Measurements from ENCODE around the gene MVB12B.

The MVB12B gene

DNA sequence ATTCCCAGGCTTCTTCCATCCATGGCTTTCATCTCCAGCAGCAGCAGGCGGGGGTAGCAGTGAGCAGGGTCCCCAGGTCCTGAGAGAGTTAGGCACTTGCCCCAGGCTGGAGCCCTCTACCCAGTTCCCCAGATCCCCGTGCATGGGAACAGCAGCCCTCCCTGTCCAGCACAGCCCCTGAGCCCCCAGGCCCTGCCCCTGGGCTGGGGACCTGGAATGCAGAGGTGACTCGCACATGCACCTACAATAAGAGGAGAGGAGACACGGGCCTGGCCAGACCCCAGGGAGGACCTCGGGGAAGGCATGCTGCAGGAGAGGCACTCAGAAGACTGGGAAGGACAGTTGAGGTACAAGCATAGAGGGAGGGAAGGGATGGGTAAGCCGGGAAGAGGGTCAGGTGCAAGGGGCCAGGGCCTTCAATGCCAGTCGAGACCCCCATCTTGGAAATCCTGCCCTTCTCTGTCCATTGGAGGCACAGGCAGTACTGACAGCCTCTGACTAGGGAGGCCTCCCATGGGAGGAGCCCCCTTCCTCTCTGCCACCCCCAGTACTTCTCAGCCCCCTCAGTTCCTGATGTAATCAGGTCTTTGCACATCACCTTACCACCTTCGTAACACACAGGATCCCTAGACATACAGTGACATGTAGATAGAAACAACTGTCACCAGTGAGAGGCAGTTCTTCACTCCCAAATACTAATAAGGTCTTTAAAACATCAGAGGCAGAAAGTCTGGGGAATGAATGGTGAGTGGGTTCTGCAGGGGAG lies 151.8 kb downstream of the MVB12B start:
- Histone ChIP-seq H3K27ac (ENCODE audit: poor library complexity, severe bottlenecking) (no peak overlapping the region), H3K36me3 (ENCODE audit: low read depth) (no peaks in the 10 kb centered on the region), H3K4me3 (ENCODE audit: severe bottlenecking) (no peak overlapping the region), H3K4me1 (ENCODE audit: insufficient read depth, poor library complexity, severe bottlenecking) (peaks cover 9% of the 10 kb centered on the region), H3K27me3 (ENCODE audit: insufficient read depth, poor library complexity, severe bottlenecking) (no peaks in the 10 kb centered on the region), H3K9me3 (ENCODE audit: severe bottlenecking) (no peaks in the 10 kb centered on the region)
- ATAC-seq (ENCODE audit: low read depth) (no peak), DNase-seq (ENCODE audit: low spot score) (no peak)
- TF ChIP-seq, protein P1, sequence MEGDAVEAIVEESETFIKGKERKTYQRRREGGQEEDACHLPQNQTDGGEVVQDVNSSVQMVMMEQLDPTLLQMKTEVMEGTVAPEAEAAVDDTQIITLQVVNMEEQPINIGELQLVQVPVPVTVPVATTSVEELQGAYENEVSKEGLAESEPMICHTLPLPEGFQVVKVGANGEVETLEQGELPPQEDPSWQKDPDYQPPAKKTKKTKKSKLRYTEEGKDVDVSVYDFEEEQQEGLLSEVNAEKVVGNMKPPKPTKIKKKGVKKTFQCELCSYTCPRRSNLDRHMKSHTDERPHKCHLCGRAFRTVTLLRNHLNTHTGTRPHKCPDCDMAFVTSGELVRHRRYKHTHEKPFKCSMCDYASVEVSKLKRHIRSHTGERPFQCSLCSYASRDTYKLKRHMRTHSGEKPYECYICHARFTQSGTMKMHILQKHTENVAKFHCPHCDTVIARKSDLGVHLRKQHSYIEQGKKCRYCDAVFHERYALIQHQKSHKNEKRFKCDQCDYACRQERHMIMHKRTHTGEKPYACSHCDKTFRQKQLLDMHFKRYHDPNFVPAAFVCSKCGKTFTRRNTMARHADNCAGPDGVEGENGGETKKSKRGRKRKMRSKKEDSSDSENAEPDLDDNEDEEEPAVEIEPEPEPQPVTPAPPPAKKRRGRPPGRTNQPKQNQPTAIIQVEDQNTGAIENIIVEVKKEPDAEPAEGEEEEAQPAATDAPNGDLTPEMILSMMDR (IDR thresholded peaks at IDR 0.05; ENCODE audit: poor library complexity, severe bottlenecking) = no peak

DNA sequence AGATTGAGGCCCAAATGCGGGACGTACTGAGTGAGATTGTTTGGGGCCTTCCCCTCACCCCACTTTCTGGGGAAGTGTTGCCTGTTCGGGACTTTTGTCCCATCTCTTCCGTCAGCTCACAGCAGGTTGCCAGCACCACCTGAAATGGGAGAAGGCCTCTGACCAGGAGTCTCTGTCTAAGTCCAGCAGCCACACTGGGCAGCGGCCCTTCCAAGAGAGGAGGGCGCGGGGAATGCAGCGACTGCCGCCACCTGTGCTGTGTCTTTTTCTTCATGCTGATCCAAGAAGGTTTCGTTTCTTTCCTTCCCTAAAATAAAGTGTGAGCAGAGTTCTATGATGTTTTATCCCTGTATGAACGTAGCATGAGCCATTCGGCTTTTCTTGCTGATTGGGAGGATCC lies 152.9 kb downstream of the MVB12B start:
- Histone ChIP-seq H3K27me3 (ENCODE audit: insufficient read depth, poor library complexity, severe bottlenecking) (no peaks in the 10 kb centered on the region), H3K9me3 (ENCODE audit: severe bottlenecking) (no peaks in the 10 kb centered on the region), H3K36me3 (ENCODE audit: low read depth) (no peaks in the 10 kb centered on the region), H3K4me3 (ENCODE audit: severe bottlenecking) (no peak overlapping the region), H3K4me1 (ENCODE audit: insufficient read depth, poor library complexity, severe bottlenecking) (peaks cover 2% of the 10 kb centered on the region), H3K27ac (ENCODE audit: poor library complexity, severe bottlenecking) (no peak overlapping the region)
- DNase-seq (ENCODE audit: low spot score) (no peak), ATAC-seq (ENCODE audit: low read depth) (no peak)
- TF ChIP-seq, protein P1 (IDR thresholded peaks at IDR 0.05; ENCODE audit: poor library complexity, severe bottlenecking) = no peak

DNA sequence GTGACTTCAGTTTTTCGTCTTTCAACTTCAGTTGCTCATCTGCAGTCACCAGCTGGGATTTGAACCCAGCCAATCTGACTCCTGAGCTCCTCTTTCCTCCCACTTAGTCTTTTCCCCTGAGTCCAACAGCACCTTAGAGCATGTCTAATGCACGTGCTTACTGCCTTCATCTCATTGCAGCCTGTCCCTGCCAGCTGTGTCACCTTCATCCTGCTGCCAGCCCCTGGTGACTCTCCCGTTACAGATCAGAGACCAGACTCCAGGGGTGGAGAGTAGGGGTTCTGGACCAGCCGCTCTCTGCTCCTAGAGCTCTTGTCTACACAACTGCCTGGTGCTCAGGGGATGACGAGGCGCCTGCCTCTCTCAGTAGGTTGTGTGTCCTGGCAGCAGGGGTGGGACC lies 154.2 kb downstream of the MVB12B start:
- DNase-seq (ENCODE audit: low spot score) = no peak
- ATAC-seq (ENCODE audit: low read depth) = no peak
- Histone ChIP-seq H3K36me3 (ENCODE audit: low read depth) (no peaks in the 10 kb centered on the region), H3K4me3 (ENCODE audit: severe bottlenecking) (no peak overlapping the region), H3K4me1 (ENCODE audit: insufficient read depth, poor library complexity, severe bottlenecking) (no peaks in the 10 kb centered on the region), H3K27ac (ENCODE audit: poor library complexity, severe bottlenecking) (no peak overlapping the region), H3K27me3 (ENCODE audit: insufficient read depth, poor library complexity, severe bottlenecking) (no peaks in the 10 kb centered on the region), H3K9me3 (ENCODE audit: severe bottlenecking) (no peaks in the 10 kb centered on the region)
- TF ChIP-seq, protein P1 (IDR thresholded peaks at IDR 0.05; ENCODE audit: poor library complexity, severe bottlenecking) = no peak

DNA sequence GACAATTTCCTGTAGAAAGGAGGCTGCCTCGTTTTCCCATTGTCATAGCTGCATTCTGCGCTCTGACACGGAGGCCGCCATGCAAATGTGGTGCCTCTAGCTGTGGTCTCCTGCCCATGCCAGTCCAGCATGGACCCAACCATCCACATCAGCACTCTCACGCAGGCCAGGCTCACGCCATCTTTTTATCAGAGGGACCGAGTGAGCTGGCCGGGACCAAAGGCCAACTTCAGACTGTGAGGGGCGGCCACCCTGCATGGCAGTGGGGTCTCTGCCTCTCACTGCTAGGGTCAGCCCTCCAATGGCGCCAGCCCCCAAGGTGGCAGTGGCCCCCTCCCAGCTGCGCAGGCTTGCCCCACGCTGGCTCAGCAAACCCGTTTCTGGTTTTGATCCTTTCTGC lies 155.2 kb downstream of the MVB12B start:
- DNase-seq (ENCODE audit: low spot score) (no peak), ATAC-seq (ENCODE audit: low read depth) (no peak)
- Histone ChIP-seq H3K9me3 (ENCODE audit: severe bottlenecking) (no peaks in the 10 kb centered on the region), H3K4me1 (ENCODE audit: insufficient read depth, poor library complexity, severe bottlenecking) (no peaks in the 10 kb centered on the region), H3K27ac (ENCODE audit: poor library complexity, severe bottlenecking) (no peak overlapping the region), H3K27me3 (ENCODE audit: insufficient read depth, poor library complexity, severe bottlenecking) (no peaks in the 10 kb centered on the region), H3K36me3 (ENCODE audit: low read depth) (no peaks in the 10 kb centered on the region), H3K4me3 (ENCODE audit: severe bottlenecking) (no peak overlapping the region)
- TF ChIP-seq, protein P1 (IDR thresholded peaks at IDR 0.05; ENCODE audit: poor library complexity, severe bottlenecking) = no peak

DNA sequence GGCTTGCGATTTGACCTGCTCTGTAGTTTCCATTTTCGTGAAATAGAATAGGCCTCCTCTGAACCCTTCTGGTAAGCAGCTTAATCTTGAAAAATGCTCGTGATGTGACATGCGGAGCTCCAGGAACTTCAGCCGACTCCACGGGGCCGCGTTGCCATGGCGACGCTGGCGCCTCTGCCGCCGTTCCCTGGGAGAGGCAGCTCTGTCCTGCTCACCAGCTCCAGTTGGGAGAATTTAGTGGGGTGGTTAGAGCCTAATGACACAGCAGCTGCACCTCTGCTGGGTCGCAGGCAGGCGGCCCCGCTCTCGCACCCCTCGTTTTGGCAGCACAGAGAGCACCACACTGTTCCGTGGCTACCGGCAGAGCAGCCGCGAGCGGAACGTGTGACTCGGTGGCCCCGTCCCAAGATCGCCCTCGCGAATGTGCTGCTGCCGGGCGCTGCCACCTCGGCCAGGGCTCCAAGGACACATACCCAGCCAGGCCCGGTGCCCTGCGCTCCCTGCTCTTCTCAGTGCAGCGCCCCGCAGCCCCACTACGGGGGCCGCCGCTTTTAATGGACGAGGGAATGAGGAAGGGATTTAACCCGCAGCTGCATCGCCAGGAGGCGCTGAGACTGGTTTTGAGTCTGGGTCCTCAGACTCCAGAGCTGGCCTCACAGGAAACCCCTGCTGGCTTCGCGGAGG lies 155.9 kb downstream of the MVB12B start:
- no peaks in the 10 kb centered on the region for H3K36me3 ChIP-seq (ENCODE audit: low read depth)
- no peak overlapping the region for H3K4me3 ChIP-seq (ENCODE audit: severe bottlenecking)
- H3K27me3 ChIP-seq (ENCODE audit: insufficient read depth, poor library complexity, severe bottlenecking) = no peaks in the 10 kb centered on the region
- H3K9me3 ChIP-seq (ENCODE audit: severe bottlenecking) = no peaks in the 10 kb centered on the region
- H3K27ac ChIP-seq (ENCODE audit: poor library complexity, severe bottlenecking) = no peak overlapping the region
- ATAC-seq (ENCODE audit: low read depth) (no peak), DNase-seq (ENCODE audit: low spot score) (no peak)
- H3K4me1 ChIP-seq (ENCODE audit: insufficient read depth, poor library complexity, severe bottlenecking) = no peaks in the 10 kb centered on the region
- TF ChIP-seq, protein P1 (IDR thresholded peaks at IDR 0.05; ENCODE audit: poor library complexity, severe bottlenecking) = no peak

Measured in RWPE2 (cell line).